GM12878 (cell line): ENCODE results near the gene FBLIM1. TPM values are rescaled to one million over a fixed set of nuclear protein-coding genes. Genes with fewer than 3 reads are reported as not detected.

Experiments used
- ATAC-seq: fragments of 200-7000 bp; cut with Tn5 transposase; 3 replicates; pipeline ENCODE4 v1.9.1; 2020; ENCODE audit warnings: mild to moderate bottlenecking, moderate library complexity
- BruUV-seq: library from RNA; stranded (reverse); fragments of 400-500 nt; replicated peaks from 2 replicates; lab custom pipeline; 2021; lab: Mats Ljungman, UMichigan
- CTCF ChIA-PET: fragments of 300-600 bp; sonication (Branson Sonifier 250); formaldehyde crosslinking; extraction: SDS; loops from one replicate; lab custom pipeline; 2021; ENCODE audit warnings: inconsistent platforms; lab: Yijun Ruan, JAX
- POLR2A ChIA-PET: fragments of 350-600 bp; formaldehyde crosslinking; extraction: SDS; loops from one replicate; lab custom pipeline; 2021; ENCODE audit warnings: inconsistent platforms; lab: Charles Lee
- RAD21 ChIA-PET: fragments of 300-600 bp; sonication (Branson Sonifier 250); formaldehyde crosslinking; loops from one replicate; lab custom pipeline; 2023; ENCODE audit warnings: antibody characterized with exemption; ENCODE audit not compliant: unreplicated experiment; lab: Charles Lee
- SMC1A ChIA-PET: fragments of 300-600 bp; sonication (Branson Sonifier 250); formaldehyde crosslinking; loops from one replicate; lab custom pipeline; 2023; ENCODE audit not compliant: unreplicated experiment, uncharacterized antibody; lab: Charles Lee
- DNase-seq: peaks from one replicate; pipeline ENCODE4 v3.0.0-alpha.2; 2011; ENCODE audit warnings: low read depth, low spot score
- FAIRE-seq: peaks from 3 replicates; lab custom pipeline; 2011; peaks lifted over from hg19 to GRCh38; lab: Jason Lieb, UNC
- H2AFZ ChIP-seq: 2 replicates; pipeline ENCODE4 v1.6.0; 2011; ENCODE audit warnings: low read depth, low read length, control low read depth; ENCODE audit not compliant: control insufficient read depth
- H3K27ac ChIP-seq: 2 replicates; pipeline ENCODE4 v1.5.1; 2011; ENCODE audit warnings: control low read depth; ENCODE audit not compliant: control insufficient read depth, insufficient read depth
- H3K27me3 ChIP-seq, 2 experiments: replicated peaks in 1 of 2; 2 replicates each; pipeline versions ENCODE4 v1.6.0 to v1.6.1; 2011; ENCODE audit warnings: low read length in 1 of 2; ENCODE audit not compliant: control insufficient read depth in 2 of 2, insufficient read depth in 2 of 2
- H3K36me3 ChIP-seq, 2 experiments: 2 replicates each; pipeline ENCODE4 v1.5.1; 2011; ENCODE audit warnings: low read length in 1 of 2; ENCODE audit not compliant: control insufficient read depth in 2 of 2, insufficient read depth in 2 of 2
- H3K4me1 ChIP-seq: 2 replicates; pipeline ENCODE4 v1.6.1; 2011; ENCODE audit warnings: mild to moderate bottlenecking, low read length, moderate library complexity, mixed read lengths; ENCODE audit not compliant: control insufficient read depth, insufficient read depth
- H3K4me2 ChIP-seq: 2 replicates; pipeline ENCODE4 v1.6.0; 2011; ENCODE audit warnings: control low read depth; ENCODE audit not compliant: control insufficient read depth, insufficient read depth
- H3K4me3 ChIP-seq: fragments of 200-600 bp; sonication (generic); 2 replicates; pipeline ENCODE4 v1.5.1; 2016
- H3K79me2 ChIP-seq: 2 replicates; pipeline ENCODE4 v1.6.0; 2011; ENCODE audit warnings: low read length; ENCODE audit not compliant: control insufficient read depth, insufficient read depth
- H3K9ac ChIP-seq: 2 replicates; pipeline ENCODE4 v1.8.0; 2011; ENCODE audit warnings: low read length, control low read depth, mixed read lengths; ENCODE audit not compliant: control insufficient read depth, insufficient read depth
- H3K9me3 ChIP-seq: replicated peaks from 3 replicates; pipeline ENCODE4 v1.5.1; 2011; ENCODE audit warnings: mild to moderate bottlenecking, low read length; ENCODE audit not compliant: control insufficient read depth, insufficient read depth
- H4K20me1 ChIP-seq: 2 replicates; pipeline ENCODE4 v1.6.0; 2011; ENCODE audit not compliant: control insufficient read depth, insufficient read depth
- BHLHE40 ChIP-seq, 2 experiments: fragments of 450-650 bp in 1 of 2; IDR thresholded peaks; 2 replicates each; pipeline ENCODE4 v1.6.1; 2011 to 2017; ENCODE audit warnings: low read depth in 2 of 2, borderline replicate concordance in 1 of 2, improper control_type of control experiment in 1 of 2, low read length in 1 of 2, mild to moderate bottlenecking in 1 of 2
- HSF1 ChIP-seq: fragments of 150-350 bp; IDR thresholded peaks from 2 replicates; pipeline ENCODE4 v1.6.1; 2014; ENCODE audit warnings: mild to moderate bottlenecking, low read depth, low read length
- IKZF2 ChIP-seq, 2 experiments: fragments of 450-650 bp; IDR thresholded peaks; 2 replicates each; pipeline ENCODE4 v1.6.1; 2017; ENCODE audit warnings: mild to moderate bottlenecking in 2 of 2, moderate library complexity in 2 of 2
- ZBTB40 ChIP-seq: fragments of 450-650 bp; IDR thresholded peaks from 2 replicates; pipeline ENCODE4 v1.6.1; 2016; ENCODE audit warnings: mild to moderate bottlenecking, moderate library complexity, borderline replicate concordance
- WGBS: methylation state at CpG from one replicate; pipeline ENCODE4 v1.1.6; 2016; ENCODE audit warnings: low lambda C conversion rate; ENCODE audit not compliant: insufficient replicate concordance, insufficient coverage; ENCODE audit errors: missing lambda C conversion rate; 5-methylcytosine and 5-hydroxymethylcytosine counted together
- in situ Hi-C: fragments of 300-500 bp; cut with MboI; formaldehyde crosslinking; loops from 9 replicates; pipeline ENCODE4 v1.14.3; 2018; ENCODE audit warnings: mixed read lengths
- intact Hi-C: fragments of 100-400 bp; cut with micrococcal nuclease; formaldehyde crosslinking; loops from one replicate; pipeline ENCODE4 v1.14.2; 2022; ENCODE audit not compliant: unreplicated experiment
- polyA plus RNA-seq, 11 experiments: library from polyadenylated mRNA; depleted of rRNA in 4 of 11; unstranded in 6 of 11; stranded (reverse) in 5 of 11; fragments of >200 nt; fragmentation: Nextera tagmentation in 4 of 11; fragmentation: Illumina TruSeq in 1 of 11; extraction: Ambion mirVana in 4 of 11; extraction: Trizol in 1 of 11; gene quantifications; 1 replicate in 1 of 11; 2 replicates in 10 of 11; pipeline versions ENCODE4 v1.2.1 to v1.2.3, GENCODE V29; 2011 to 2016; ENCODE audit warnings: inconsistent platforms in 2 of 11, missing spikeins in 2 of 11, low read depth in 1 of 11
- total RNA-seq, 4 experiments: library from RNA; depleted of rRNA in 3 of 4; stranded (reverse); fragments of >200 nt in 3 of 4; fragmentation: Illumina TruSeq in 1 of 4; extraction: Trizol in 1 of 4; gene quantifications; 2 replicates each; pipeline versions ENCODE4 v1.2.1 to v1.2.3, GENCODE V29; 2013 to 2021
- TF ChIP-seq, protein P1 (sequence below): IDR thresholded peaks from 2 replicates; pipeline ENCODE4 v1.6.1; 2011; ENCODE audit warnings: low read depth, low read length, improper control_type of control experiment, borderline replicate concordance

Gene FBLIM1
- total and polyA plus RNA-seq, 10 of the 15 experiments (the other 5 are each of a cell fraction or from before 2014, with no cell fraction given): 0.03 to 0.13 TPM; not detected in 8

- TF ChIP-seq HSF1: no peak
- TF ChIP-seq, all 136 proteins: peak for 0
These were observed 50.4 kb downstream of the FBLIM1 start (continued) for GRCh38 chr1:15808955-15809354.

DNA sequence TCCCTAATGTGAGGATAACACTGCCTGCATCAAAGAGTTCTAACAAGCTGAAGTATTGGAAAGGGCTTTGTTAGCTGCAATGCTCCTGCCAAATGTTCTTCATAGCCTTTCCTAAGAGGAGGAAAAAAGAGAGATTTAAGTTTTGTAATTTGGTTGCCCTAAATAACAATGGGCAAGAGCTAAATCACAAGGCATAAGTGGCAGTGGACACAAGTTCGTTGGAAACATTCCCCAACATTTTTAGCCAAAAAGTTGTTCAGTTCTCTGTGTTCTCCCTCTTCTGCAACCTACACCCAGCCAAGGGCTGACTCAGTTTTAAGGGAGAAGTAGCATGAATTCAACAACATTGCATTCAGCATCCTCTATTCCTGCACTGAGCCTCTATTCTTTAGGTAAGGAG lies 51.5 kb downstream of the FBLIM1 start:
- no TSS peak for BruUV-seq
- Histone ChIP-seq H4K20me1 (no peaks in the 10 kb centered on the region), H3K27me3 (no peaks in the 10 kb centered on the region), H2AFZ (no peak overlapping the region), H3K27ac (no peak overlapping the region), H3K4me1 (no peaks in the 10 kb centered on the region), H3K79me2 (no peaks in the 10 kb centered on the region), H3K9me3 (no peaks in the 10 kb centered on the region), H3K4me3 (no peak overlapping the region), H3K9ac (no peak overlapping the region), H3K4me2 (no peak overlapping the region), H3K36me3 (no peaks in the 10 kb centered on the region)
- CTCF ChIA-PET: interaction anchor here (0.8 kb wide), 1 partner anchor 197 kb away, joined by 3 read pairs; no protein-coding TSS in a partner anchor
- no peak for DNase-seq
- ATAC-seq: no peak
- SMC1A ChIA-PET: no interaction called here
- FAIRE-seq: no peak
- intact Hi-C loops: loop anchor here (10.0 kb wide), 1 partner anchor 105 kb away; no protein-coding TSS in a partner anchor
- TF ChIP-seq BHLHE40 (IDR thresholded peaks at IDR 0.05; ENCODE audit: borderline replicate concordance in 1 of 2, low read depth in 2 of 2, low read length in 1 of 2): no peak
- TF ChIP-seq, protein P1, sequence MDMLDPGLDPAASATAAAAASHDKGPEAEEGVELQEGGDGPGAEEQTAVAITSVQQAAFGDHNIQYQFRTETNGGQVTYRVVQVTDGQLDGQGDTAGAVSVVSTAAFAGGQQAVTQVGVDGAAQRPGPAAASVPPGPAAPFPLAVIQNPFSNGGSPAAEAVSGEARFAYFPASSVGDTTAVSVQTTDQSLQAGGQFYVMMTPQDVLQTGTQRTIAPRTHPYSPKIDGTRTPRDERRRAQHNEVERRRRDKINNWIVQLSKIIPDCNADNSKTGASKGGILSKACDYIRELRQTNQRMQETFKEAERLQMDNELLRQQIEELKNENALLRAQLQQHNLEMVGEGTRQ: no peak
- no peak for TF ChIP-seq IKZF2 (IDR thresholded peaks at IDR 0.05)
- TF ChIP-seq ZBTB40: no peak
- RAD21 ChIA-PET: no interaction called here
- POLR2A ChIA-PET: interaction anchor here (0.6 kb wide), 1 partner anchor 9 kb away, joined by 4 read pairs; no protein-coding TSS in a partner anchor
- in situ Hi-C loops: no loop called here
- WGBS: 0% methylated on average over 1 of the region's 1 CpG
